Spleen (tissue), 7 donors: Measurements from ENCODE around the gene TRAPPC12.
A peak's percentile ranks its signal among the peaks of the same experiment; 100 is the strongest.

Experiments used
- POLR2A ChIP-seq, 3 donors: fragments of 450-650 bp; IDR thresholded peaks; one replicate each; pipeline ENCODE4 v1.5.1; 2017; ENCODE audit warnings: antibody characterized with exemption in 3 of 3, mild to moderate bottlenecking in 1 of 3
- POLR2AphosphoS5 ChIP-seq, 3 donors: sonication (generic); formaldehyde crosslinking; IDR thresholded peaks; one replicate each; pipeline ENCODE4 v1.5.1; 2017; ENCODE audit warnings: antibody characterized with exemption in 3 of 3
- TF ChIP-seq, protein P1 (sequence below), 11 experiments: fragments of 200-600 bp in 7 of 11; fragments of 450-650 bp in 4 of 11; sonication (generic) in 4 of 11; IDR thresholded peaks in 8 of 11; conservative IDR thresholded peaks in 3 of 11; 1 replicate in 7 of 11; 2 replicates in 4 of 11; pipeline versions ENCODE4 v1.4.0 to v1.8.0; 2016 to 2021; ENCODE audit warnings: antibody characterized with exemption in 11 of 11, inconsistent platforms in 4 of 11, mild to moderate bottlenecking in 1 of 11
- donor health status: DM: no; HTN: no; CAD: no; lungs with moderate emphysema.
- donor health status: DM: no; HTN: no; CAD: no.
- donor health status: DM: no; HTN: no; CAD: no.

- TF ChIP-seq POLR2AphosphoS5 (IDR thresholded peaks at IDR 0.05), result peak in 2 of 3 donors; percentile 19 to 52
- TF ChIP-seq, protein P1, sequence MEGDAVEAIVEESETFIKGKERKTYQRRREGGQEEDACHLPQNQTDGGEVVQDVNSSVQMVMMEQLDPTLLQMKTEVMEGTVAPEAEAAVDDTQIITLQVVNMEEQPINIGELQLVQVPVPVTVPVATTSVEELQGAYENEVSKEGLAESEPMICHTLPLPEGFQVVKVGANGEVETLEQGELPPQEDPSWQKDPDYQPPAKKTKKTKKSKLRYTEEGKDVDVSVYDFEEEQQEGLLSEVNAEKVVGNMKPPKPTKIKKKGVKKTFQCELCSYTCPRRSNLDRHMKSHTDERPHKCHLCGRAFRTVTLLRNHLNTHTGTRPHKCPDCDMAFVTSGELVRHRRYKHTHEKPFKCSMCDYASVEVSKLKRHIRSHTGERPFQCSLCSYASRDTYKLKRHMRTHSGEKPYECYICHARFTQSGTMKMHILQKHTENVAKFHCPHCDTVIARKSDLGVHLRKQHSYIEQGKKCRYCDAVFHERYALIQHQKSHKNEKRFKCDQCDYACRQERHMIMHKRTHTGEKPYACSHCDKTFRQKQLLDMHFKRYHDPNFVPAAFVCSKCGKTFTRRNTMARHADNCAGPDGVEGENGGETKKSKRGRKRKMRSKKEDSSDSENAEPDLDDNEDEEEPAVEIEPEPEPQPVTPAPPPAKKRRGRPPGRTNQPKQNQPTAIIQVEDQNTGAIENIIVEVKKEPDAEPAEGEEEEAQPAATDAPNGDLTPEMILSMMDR (IDR thresholded peaks at IDR 0.05 in 8 of 11, conservative IDR thresholded peaks at IDR 0.05 in 3 of 11), result no peak
- TF ChIP-seq POLR2A (IDR thresholded peaks at IDR 0.05), result no peak
Observed at GRCh38 chr2:3344897-3345296, 34.6 kb upstream of the TRAPPC12 start.
